Measurements from ENCODE around the gene HID1.

The HID1 gene

DNA sequence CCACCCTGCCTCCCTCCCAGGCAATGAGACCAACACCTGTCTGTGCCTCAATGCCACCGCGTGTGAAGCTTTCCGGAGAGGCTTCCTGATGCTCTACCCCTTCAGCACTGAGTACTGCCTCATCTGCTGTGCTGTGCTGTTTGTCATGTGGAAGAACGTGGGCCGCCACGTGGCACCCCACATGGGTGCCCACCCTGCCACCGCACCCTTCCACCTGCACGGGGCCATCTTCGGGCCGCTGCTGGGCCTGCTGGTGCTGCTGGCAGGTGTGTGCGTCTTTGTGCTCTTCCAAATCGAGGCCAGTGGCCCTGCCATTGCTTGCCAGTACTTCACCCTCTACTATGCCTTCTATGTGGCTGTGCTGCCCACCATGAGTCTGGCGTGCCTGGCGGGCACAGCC is 25.9 kb downstream of the HID1 start:
- TF ChIP-seq, protein P1, sequence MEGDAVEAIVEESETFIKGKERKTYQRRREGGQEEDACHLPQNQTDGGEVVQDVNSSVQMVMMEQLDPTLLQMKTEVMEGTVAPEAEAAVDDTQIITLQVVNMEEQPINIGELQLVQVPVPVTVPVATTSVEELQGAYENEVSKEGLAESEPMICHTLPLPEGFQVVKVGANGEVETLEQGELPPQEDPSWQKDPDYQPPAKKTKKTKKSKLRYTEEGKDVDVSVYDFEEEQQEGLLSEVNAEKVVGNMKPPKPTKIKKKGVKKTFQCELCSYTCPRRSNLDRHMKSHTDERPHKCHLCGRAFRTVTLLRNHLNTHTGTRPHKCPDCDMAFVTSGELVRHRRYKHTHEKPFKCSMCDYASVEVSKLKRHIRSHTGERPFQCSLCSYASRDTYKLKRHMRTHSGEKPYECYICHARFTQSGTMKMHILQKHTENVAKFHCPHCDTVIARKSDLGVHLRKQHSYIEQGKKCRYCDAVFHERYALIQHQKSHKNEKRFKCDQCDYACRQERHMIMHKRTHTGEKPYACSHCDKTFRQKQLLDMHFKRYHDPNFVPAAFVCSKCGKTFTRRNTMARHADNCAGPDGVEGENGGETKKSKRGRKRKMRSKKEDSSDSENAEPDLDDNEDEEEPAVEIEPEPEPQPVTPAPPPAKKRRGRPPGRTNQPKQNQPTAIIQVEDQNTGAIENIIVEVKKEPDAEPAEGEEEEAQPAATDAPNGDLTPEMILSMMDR (IDR thresholded peaks at IDR 0.05; ENCODE audit: borderline replicate concordance, insufficient read depth, low read depth, low read length), result no peak
- H3K4me3 ChIP-seq (ENCODE audit: low read depth, low read length), result no peak overlapping the region

DNA sequence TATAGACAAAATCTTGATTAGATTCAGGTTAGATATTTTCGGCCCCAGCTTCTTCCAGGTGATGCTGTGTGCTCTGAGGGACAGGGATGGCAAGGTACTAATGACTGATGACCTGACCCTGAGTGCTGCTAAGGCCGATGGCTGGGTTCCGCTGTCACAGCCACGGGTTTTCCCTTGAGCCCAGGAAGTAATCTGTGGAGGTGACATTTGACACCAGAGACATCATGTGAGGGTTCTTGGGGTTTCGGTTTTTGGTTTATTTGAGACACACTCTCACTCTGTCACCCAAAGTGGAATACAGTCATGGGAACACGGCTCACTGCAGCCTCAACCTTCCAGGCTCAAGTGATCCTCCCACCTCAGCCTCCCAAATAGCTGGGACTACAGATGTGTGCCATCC is 27.0 kb downstream of the HID1 start:
- no peak overlapping the region for H3K4me3 ChIP-seq (ENCODE audit: low read depth, low read length)
- TF ChIP-seq, protein P1 (IDR thresholded peaks at IDR 0.05; ENCODE audit: borderline replicate concordance, insufficient read depth, low read depth, low read length), result no peak

DNA sequence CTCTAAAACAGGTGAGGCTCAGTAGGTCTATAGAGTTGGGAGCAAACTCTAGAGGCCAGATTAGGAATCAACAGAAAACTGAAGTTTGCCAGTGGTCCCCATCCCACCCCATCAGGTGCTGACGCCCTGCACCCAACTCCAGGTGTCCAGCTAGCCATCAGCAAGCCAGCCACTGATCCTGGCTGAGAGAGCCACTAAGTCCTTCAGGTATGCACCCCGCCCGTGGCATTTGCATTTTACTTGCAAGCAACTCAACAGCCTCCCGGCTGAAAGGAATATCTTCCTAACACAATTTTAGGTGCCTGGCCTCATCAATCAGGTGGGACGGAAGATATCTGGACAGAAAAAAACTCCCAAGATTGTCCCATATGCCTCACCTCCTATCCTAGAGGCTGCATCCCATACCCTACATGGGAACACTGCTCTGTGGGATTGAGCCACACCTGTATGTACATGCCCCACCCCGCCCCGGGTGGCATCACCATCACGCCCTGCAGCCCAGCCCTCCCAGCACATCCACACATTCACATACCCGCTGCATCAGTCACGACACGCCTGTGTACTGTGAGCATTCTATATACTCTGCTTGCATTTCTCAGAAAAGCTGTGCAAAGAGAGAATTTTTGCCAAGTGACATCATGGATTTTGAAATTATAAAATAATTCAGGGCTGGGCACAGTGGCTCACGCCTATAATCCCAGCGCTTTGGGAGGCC is 28.6 kb downstream of the HID1 start:
- TF ChIP-seq, protein P1 (IDR thresholded peaks at IDR 0.05; ENCODE audit: borderline replicate concordance, insufficient read depth, low read depth, low read length), result no peak
- no peak overlapping the region for H3K4me3 ChIP-seq (ENCODE audit: low read depth, low read length)

DNA sequence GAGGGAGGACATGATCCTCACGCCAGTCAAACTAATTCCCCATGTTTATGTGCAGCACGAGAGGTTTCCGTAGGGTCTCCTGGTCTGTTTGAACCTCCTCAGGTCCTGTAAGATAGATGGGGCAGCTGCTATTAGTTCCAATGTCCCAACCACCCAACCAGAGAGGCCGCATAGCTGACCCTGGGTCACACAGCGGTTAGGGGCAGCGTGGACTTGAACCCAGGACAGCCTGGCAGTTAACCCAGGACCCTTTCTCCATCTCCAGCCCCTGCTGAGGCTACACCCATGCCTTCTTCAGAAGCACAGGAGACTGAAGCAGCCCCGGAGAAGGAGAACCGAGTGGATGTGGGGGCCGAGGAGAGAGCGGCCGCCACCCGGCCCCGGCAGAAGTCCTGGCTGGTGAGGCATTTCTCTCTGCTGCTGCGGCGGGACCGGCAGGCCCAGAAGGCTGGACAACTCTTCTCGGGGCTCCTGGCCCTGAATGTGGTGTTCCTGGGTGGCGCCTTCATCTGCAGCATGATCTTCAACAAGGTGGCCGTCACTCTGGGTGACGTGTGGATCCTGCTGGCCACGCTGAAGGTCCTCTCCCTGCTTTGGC is 31.3 kb downstream of the HID1 start:
- H3K4me3 ChIP-seq (ENCODE audit: low read depth, low read length), result no peak overlapping the region
- TF ChIP-seq, protein P1 (IDR thresholded peaks at IDR 0.05; ENCODE audit: borderline replicate concordance, insufficient read depth, low read depth, low read length), result no peak

DNA sequence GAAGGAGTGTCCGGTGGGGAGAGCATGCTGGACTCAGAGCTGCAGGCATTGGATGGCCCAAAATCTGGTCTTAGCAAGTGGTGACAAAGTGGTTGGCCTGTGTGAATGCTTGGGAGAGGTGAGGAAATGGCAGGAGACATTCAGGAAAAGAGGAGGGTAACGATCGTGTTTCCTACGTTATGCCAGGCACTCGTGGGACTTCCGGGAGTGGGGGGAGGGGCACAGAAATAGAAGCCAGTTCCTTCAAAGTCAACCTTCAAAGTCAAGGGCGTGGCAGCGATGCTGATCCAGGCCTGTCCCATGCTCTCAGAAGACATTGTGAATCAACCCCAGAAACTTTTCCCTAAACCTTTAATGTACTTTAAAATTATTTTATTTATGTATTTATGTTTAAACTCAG is 33.0 kb downstream of the HID1 start:
- no peak overlapping the region for H3K4me3 ChIP-seq (ENCODE audit: low read depth, low read length)
- TF ChIP-seq, protein P1 (IDR thresholded peaks at IDR 0.05; ENCODE audit: borderline replicate concordance, insufficient read depth, low read depth, low read length), result no peak

DNA sequence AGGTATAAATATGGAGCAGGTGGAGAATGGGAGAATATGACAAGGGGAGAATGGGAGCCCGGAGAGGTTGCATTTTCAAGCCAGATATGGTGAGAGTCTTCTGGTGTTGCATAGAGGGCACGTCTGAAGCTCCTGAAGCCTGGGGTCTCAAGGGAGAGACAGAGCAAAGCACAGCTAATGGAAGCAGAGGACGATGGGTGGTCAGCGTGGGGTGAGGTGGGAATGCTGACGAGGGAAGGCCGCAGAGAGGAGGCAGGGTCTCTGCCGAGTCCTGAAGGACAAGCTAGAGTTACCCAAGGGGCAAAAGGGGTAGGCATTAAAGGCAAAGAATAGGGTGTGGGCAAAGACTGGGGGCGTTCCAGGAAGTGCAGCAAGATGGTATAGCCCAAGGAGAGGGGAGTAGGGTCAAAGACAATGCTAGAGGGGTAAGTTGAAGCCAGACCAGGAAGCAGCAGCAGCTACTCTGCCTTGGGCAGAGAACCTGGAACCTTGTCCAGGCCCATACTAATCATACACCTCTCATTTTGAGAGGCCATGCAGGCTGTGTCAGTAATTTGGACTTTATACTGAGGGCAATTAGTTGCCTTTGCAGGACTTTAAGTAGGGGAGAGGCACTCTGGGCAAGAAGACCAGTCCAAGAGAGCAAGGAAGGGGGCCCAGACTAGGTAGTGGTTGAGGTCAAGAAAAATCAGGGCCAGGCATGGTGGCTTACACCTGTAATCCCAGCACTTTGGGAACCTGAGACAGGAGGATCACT is 34.2 kb downstream of the HID1 start:
- H3K4me3 ChIP-seq (ENCODE audit: low read depth, low read length), result no peak overlapping the region
- TF ChIP-seq, protein P1 (IDR thresholded peaks at IDR 0.05; ENCODE audit: borderline replicate concordance, insufficient read depth, low read depth, low read length), result no peak

Measured in GM12875 (cell line).